Activated CD8-positive, alpha-beta T cell treated with anti-CD3 and anti-CD28 coated beads for 36 hours (primary cell): ENCODE results near the gene HSPA12A. TPM values are rescaled to one million over a fixed set of nuclear protein-coding genes. Genes with fewer than 3 reads are reported as not detected.

Experiments used
- ATAC-seq: fragments of 200-7000 bp; cut with Tn5 transposase; one replicate; pipeline ENCODE4 v1.10.0; 2021; ENCODE audit warnings: mild to moderate bottlenecking, moderate library complexity
- CTCF ChIA-PET: fragments of 350-600 bp; sonication (Branson Sonifier 250); formaldehyde crosslinking; loops from one replicate; lab custom pipeline; 2021; ENCODE audit warnings: antibody characterized with exemption; lab: Charles Lee
- POLR2A ChIA-PET: fragments of 350-600 bp; sonication (Branson Sonifier 250); formaldehyde crosslinking; loops from one replicate; lab custom pipeline; 2021; ENCODE audit warnings: antibody characterized with exemption; lab: Charles Lee
- DNase-seq: peaks from one replicate; pipeline ENCODE4 v3.0.0-alpha.2; 2020
- H3K27ac Mint-ChIP-seq: one replicate; pipeline ENCODE4 v1.8.0; 2021; ENCODE audit warnings: mild to moderate bottlenecking, mixed read lengths
- H3K27me3 Mint-ChIP-seq: one replicate; pipeline ENCODE4 v1.8.0; 2021; ENCODE audit warnings: mixed read lengths
- H3K36me3 Mint-ChIP-seq: one replicate; pipeline ENCODE4 v1.8.0; 2021; ENCODE audit warnings: low read depth, mixed read lengths
- H3K4me1 Mint-ChIP-seq: one replicate; pipeline ENCODE4 v1.8.0; 2021; ENCODE audit warnings: low read depth, mixed read lengths
- H3K4me3 Mint-ChIP-seq: one replicate; pipeline ENCODE4 v1.8.0; 2021; ENCODE audit warnings: mild to moderate bottlenecking, moderate library complexity, mixed read lengths
- H3K9me3 Mint-ChIP-seq: one replicate; pipeline ENCODE4 v1.8.0; 2021; ENCODE audit warnings: mixed read lengths
- intact Hi-C: fragments of 100-400 bp; cut with micrococcal nuclease; formaldehyde crosslinking; loops from one replicate; pipeline ENCODE4 v1.10.0; 2022
- total RNA-seq, 2 experiments: library from RNA; stranded (reverse); gene quantifications; one replicate each; pipeline ENCODE4 v1.2.3, GENCODE V29; 2021
- TF ChIP-seq, protein P1 (sequence below): fragments of 200-600 bp; IDR thresholded peaks from one replicate; pipeline ENCODE4 v1.8.0; 2022; ENCODE audit warnings: antibody characterized with exemption, mild to moderate bottlenecking

Gene HSPA12A
- total RNA-seq, 2 experiments from 2014 or later: 0.07 TPM; not detected in 1

- intact Hi-C loops: no loop called here
- no peaks in the 10 kb centered on the region for H3K27me3 Mint-ChIP-seq
- no peaks in the 10 kb centered on the region for H3K9me3 Mint-ChIP-seq
- no peaks in the 10 kb centered on the region for H3K4me1 Mint-ChIP-seq
- no peak for DNase-seq
- CTCF ChIA-PET: no interaction called here
- H3K4me3 Mint-ChIP-seq: no peak overlapping the region
- no peak for ATAC-seq
- no peaks in the 10 kb centered on the region for H3K36me3 Mint-ChIP-seq
- TF ChIP-seq, protein P1, sequence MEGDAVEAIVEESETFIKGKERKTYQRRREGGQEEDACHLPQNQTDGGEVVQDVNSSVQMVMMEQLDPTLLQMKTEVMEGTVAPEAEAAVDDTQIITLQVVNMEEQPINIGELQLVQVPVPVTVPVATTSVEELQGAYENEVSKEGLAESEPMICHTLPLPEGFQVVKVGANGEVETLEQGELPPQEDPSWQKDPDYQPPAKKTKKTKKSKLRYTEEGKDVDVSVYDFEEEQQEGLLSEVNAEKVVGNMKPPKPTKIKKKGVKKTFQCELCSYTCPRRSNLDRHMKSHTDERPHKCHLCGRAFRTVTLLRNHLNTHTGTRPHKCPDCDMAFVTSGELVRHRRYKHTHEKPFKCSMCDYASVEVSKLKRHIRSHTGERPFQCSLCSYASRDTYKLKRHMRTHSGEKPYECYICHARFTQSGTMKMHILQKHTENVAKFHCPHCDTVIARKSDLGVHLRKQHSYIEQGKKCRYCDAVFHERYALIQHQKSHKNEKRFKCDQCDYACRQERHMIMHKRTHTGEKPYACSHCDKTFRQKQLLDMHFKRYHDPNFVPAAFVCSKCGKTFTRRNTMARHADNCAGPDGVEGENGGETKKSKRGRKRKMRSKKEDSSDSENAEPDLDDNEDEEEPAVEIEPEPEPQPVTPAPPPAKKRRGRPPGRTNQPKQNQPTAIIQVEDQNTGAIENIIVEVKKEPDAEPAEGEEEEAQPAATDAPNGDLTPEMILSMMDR: no peak
- no peak overlapping the region for H3K27ac Mint-ChIP-seq
- POLR2A ChIA-PET: no interaction called here
Measured at GRCh38 chr10:116660860-116661259, 81.5 kb downstream of the HSPA12A start.

- ATAC-seq: no peak
- intact Hi-C loops: no loop called here
- no peak overlapping the region for H3K4me3 Mint-ChIP-seq
- H3K27me3 Mint-ChIP-seq: peaks cover 3% of the 10 kb centered on the region
- ChIA-PET CTCF (interaction anchor here (0.9 to 1.0 kb wide), 2 partner anchors 23 to 515 kb away, joined by 3 read pairs; no protein-coding TSS in a partner anchor), POLR2A (no interaction called here)
- TF ChIP-seq, protein P1: no peak
- H3K27ac Mint-ChIP-seq: no peak overlapping the region
- no peaks in the 10 kb centered on the region for H3K9me3 Mint-ChIP-seq
- H3K4me1 Mint-ChIP-seq: no peaks in the 10 kb centered on the region
- no peaks in the 10 kb centered on the region for H3K36me3 Mint-ChIP-seq
- no peak for DNase-seq
Measured at GRCh38 chr10:116659049-116659670, 83.2 kb downstream of the HSPA12A start.

DNA sequence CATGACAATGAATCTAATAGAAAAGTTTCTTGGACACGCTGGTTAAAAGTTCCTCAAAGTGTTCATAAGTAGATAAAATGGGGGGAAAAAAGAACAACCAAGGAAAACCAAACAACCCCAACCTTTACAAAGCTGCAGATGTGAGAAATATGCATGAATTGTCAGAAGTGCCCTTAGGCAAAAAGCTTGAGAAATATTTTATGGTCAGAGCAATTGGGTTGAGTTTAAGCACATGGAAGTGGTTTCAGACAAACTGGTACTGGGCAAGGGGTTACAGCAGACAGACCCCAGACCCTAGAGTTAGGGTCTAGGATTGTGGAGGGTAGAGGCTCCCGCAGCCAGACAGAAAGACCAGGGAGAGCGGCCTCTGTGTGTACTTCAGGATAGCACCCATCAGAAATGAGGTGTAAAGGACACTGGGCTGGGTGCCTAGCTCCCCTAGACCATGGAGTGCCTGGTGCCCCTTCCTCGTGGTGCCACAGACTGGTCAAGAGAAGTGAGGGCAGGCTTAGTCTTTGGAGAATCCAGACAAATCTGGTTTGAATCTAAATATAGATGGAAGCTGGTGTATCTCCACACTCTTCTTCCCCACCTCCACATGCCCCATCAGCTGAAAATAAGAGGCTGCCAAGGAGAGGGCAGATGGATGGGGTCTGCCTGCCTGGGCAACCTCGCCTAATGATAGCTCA lies 84.4 kb downstream of the HSPA12A start:
- ATAC-seq (no peak), DNase-seq (no peak)
- no peak overlapping the region for H3K27ac Mint-ChIP-seq
- no peaks in the 10 kb centered on the region for H3K4me1 Mint-ChIP-seq
- no peaks in the 10 kb centered on the region for H3K36me3 Mint-ChIP-seq
- CTCF ChIA-PET: no interaction called here
- intact Hi-C loops: no loop called here
- peaks cover 8% of the 10 kb centered on the region for H3K27me3 Mint-ChIP-seq
- H3K4me3 Mint-ChIP-seq: no peak overlapping the region
- H3K9me3 Mint-ChIP-seq: no peaks in the 10 kb centered on the region
- POLR2A ChIA-PET: no interaction called here
- TF ChIP-seq, protein P1: no peak

DNA sequence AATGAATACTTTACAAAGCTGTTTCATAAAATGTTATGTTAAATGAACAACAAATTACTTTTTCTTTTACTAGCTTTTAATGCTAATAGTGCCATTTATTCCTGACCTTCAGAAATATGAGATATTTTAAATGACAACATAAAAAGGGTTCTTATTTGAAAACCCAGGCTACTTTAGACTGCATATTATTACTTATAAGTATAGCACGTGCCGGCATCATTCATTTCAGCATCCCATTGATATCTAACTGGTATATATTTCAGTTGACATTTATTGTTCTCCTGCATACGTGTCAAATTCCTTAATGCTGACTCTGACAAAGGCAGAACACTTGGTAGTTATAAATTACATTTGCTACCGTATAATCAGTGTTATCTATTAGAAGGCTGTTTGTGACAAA lies 86.3 kb downstream of the HSPA12A start:
- intact Hi-C loops: no loop called here
- CTCF ChIA-PET: interaction anchor here (0.8 kb wide), 1 partner anchor 26 kb away, joined by 3 read pairs; no protein-coding TSS in a partner anchor

More for the DNA sequence above, 86.3 kb downstream of the HSPA12A start:
- Mint-ChIP-seq H3K9me3 (no peaks in the 10 kb centered on the region), H3K27ac (no peak overlapping the region), H3K4me3 (no peak overlapping the region), H3K36me3 (no peaks in the 10 kb centered on the region), H3K4me1 (no peaks in the 10 kb centered on the region), H3K27me3 (peaks cover 8% of the 10 kb centered on the region)
- POLR2A ChIA-PET: no interaction called here
- TF ChIP-seq, protein P1: no peak
- ATAC-seq: no peak
- no peak for DNase-seq
